Neuron (in vitro differentiated cells): ENCODE data around the gene LBH.

Source experiments
- H2AFZ ChIP-seq: one replicate; pipeline ENCODE4 v1.6.1; 2013; ENCODE audit warnings: low read depth, mild to moderate bottlenecking, inconsistent platforms, low read length, moderate library complexity
- H3K27me3 ChIP-seq: one replicate; pipeline ENCODE4 v1.6.1; 2013; ENCODE audit warnings: low read length; ENCODE audit not compliant: insufficient read depth
- H3K36me3 ChIP-seq: one replicate; pipeline ENCODE4 v1.6.1; 2013; ENCODE audit warnings: low read length; ENCODE audit not compliant: insufficient read depth
- H3K4me1 ChIP-seq: one replicate; pipeline ENCODE4 v1.6.1; 2013; ENCODE audit warnings: low read length; ENCODE audit not compliant: insufficient read depth
- H3K4me3 ChIP-seq: 2 replicates; pipeline ENCODE4 v1.5.1; 2013; ENCODE audit warnings: mild to moderate bottlenecking, low read length, moderate library complexity
- H3K9me3 ChIP-seq: one replicate; pipeline ENCODE4 v1.6.1; 2013; ENCODE audit warnings: low read length

The LBH gene

GRCh38 chr2:30232801-30233130 is 1.4 kb downstream of the LBH start:
- Histone ChIP-seq H2AFZ (peak overlapping the region; percentile 86), H3K4me3 (peak overlapping the region; percentile 73), H3K4me1 (peaks cover 13% of the 10 kb centered on the region), H3K36me3 (peaks cover 5% of the 10 kb centered on the region), H3K27me3 (peaks cover 16% of the 10 kb centered on the region), H3K9me3 (no peaks in the 10 kb centered on the region)

DNA sequence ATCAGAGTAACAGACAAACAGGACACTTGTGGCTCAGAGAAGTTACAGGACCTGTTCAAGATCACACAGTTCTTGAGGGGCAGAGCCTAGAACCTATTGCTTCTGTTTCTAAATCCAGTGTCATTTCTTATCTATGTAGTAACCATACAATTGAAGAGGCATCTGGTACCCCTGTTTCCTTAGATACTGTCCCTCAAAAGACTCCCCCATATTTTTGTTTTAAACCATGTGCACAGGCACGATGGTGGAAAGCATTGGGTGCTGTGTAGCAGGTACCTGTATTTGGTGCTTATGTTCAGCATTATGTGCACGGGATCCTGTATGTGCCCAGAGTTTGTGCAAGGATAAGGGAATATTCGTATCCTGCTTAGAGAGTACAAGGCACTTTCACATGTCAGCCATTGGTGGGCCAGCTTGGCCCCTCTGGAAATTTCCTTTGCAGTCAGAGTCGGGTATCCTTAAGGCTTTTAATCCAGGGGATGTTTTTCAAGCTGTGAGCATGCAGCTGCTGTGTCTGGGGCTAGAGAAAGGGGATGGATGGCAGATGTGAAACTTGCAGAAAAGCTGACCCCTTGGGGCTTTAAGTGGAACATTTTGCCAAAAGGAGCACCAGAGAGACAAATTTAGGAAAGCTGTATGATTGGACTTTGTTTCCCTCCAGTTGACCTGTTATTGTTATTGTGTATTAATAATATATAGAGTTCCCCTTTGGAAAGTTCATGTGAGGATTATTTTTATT is 2.1 kb downstream of the LBH start:
- no peak overlapping the region for H2AFZ ChIP-seq
- H3K27me3 ChIP-seq, result peaks cover 12% of the 10 kb centered on the region
- peaks cover 13% of the 10 kb centered on the region for H3K4me1 ChIP-seq
- H3K4me3 ChIP-seq, result peak overlapping the region; percentile 73
- H3K36me3 ChIP-seq, result peaks cover 5% of the 10 kb centered on the region
- H3K9me3 ChIP-seq, result no peaks in the 10 kb centered on the region

DNA sequence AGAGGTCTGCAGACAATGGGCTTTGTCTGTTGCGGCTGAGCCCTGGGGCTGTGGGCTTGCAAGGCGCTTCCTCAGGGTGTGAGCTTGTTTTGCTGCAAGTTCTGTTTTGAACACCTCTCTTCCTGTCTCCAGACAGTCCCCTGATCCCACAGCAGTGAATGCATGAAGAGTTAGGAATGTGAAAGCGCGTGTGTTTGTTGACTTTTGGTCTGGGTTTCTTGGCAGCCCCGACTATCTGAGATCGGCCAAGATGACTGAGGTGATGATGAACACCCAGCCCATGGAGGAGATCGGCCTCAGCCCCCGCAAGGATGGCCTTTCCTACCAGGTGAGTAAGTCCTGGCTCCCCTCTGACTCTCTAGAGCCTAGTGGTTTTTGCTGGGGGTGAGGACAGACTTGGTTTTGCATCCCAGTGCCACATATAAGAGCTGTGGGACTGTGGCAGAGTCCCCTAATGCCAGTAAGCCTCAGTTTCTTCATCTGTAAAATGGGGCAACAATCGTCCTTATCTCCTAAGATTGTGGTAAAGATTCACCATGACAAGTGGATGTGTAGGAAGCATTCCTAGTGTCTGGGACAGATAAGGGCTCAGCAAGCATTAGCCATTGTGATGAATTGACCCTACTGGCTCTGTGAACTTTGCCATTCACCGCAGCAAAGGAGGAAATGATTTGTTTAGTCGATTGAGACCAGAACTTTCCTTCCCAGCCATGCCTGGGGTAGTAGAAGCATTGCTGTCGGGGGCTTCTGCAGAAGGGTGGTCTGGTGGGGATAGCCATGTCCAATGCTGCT is 3.0 kb downstream of the LBH start:
- no peaks in the 10 kb centered on the region for H3K9me3 ChIP-seq
- H3K4me3 ChIP-seq, result no peak overlapping the region
- peaks cover 9% of the 10 kb centered on the region for H3K27me3 ChIP-seq
- H3K36me3 ChIP-seq, result peaks cover 5% of the 10 kb centered on the region
- peaks cover 13% of the 10 kb centered on the region for H3K4me1 ChIP-seq
- H2AFZ ChIP-seq, result no peak overlapping the region

GRCh38 chr2:30235008-30235655 is 3.8 kb downstream of the LBH start:
- H3K27me3 ChIP-seq, result peaks cover 4% of the 10 kb centered on the region
- H3K36me3 ChIP-seq, result peaks cover 5% of the 10 kb centered on the region
- H2AFZ ChIP-seq, result no peak overlapping the region
- H3K4me1 ChIP-seq, result peaks cover 13% of the 10 kb centered on the region
- no peak overlapping the region for H3K4me3 ChIP-seq
- no peaks in the 10 kb centered on the region for H3K9me3 ChIP-seq

GRCh38 chr2:30235859-30236535 is 4.7 kb downstream of the LBH start:
- peaks cover 7% of the 10 kb centered on the region for H3K4me1 ChIP-seq
- no peaks in the 10 kb centered on the region for H3K9me3 ChIP-seq
- H3K4me3 ChIP-seq, result no peak overlapping the region
- peaks cover 5% of the 10 kb centered on the region for H3K36me3 ChIP-seq
- H3K27me3 ChIP-seq, result peaks cover 4% of the 10 kb centered on the region
- H2AFZ ChIP-seq, result no peak overlapping the region

- Histone ChIP-seq H3K9me3 (no peaks in the 10 kb centered on the region), H3K4me1 (peaks cover 7% of the 10 kb centered on the region), H3K36me3 (peaks cover 5% of the 10 kb centered on the region), H2AFZ (no peak overlapping the region), H3K4me3 (no peak overlapping the region), H3K27me3 (peaks cover 4% of the 10 kb centered on the region)
These were observed 5.4 kb downstream of the LBH start for GRCh38 chr2:30236591-30237238.

DNA sequence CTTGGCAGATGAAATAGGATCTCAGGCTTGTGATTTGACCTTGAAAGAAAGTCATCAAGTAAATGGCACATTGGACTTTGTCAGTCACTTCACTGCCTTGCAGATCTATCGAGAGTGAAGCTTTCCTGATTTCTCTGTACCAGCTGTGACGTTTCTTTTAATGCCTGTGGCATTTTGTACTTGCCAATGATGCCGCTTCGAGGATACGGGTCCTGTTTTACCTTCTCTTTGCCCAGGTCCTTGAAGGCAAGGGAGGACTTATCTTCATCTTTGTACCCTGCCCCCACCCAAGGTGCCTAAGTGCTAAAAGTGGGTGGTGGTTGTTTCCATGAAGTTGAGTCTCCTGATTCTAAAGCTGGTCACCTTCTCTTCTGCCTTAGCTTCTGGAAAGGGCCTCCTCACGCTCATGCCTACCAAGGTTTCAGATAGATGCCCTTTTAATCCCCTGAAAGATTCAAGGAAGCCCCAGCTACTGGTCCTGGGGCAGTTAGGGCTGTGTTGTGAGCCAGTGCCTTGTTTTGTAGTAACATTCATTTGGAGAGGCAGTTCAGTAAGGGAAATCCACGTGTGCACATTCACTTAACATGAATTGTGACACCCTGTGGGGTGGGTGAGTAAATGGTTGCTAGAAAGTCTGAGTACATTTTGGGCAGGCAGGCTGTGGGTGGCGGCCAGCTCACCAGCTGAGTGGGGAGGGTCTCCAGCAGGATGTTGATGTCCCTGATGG is 6.1 kb downstream of the LBH start:
- H2AFZ ChIP-seq, result no peak overlapping the region
- peaks cover 7% of the 10 kb centered on the region for H3K4me1 ChIP-seq
- H3K4me3 ChIP-seq, result no peak overlapping the region
- H3K27me3 ChIP-seq, result peaks cover 4% of the 10 kb centered on the region
- peaks cover 5% of the 10 kb centered on the region for H3K36me3 ChIP-seq
- no peaks in the 10 kb centered on the region for H3K9me3 ChIP-seq

DNA sequence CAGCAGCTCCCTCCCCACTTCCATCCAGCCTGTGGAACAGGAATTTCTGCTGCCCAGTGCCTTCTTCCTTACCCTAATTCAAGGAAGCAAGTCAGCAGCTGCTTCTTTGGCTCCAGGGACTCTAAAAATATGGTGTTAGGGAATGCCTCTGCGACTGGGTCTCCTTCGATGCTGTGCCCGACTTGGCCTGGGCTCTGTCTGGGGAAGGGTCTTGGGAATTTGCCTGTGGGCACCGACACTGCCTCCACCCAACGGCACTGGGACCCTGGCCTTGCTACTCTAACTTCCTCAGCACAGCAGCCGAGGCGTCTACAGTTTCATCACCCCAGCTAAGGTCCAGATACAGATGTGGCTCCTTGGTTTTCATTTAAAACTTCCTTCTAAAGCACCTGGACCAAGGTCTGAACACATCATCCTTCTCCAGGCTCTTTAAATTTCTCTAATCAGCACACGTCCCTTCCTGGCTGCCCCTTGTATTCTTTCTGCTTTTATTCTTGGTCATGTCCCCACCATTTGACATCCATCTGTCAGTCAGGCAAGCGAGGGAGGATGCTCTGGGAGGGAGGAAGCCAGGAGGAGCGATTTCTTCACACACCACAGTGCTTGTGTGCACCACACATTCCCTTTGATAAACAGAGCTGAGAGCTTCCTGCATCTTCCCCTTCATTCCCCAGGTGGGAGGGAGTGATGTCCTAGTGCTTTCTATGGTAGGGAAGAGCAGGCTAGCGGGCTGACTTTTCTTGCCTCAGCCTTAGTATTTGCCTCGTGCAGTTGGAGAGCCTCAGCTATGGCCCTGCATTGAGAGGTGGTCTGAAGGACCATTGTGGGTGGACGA is 6.8 kb downstream of the LBH start:
- no peaks in the 10 kb centered on the region for H3K9me3 ChIP-seq
- H3K27me3 ChIP-seq, result peaks cover 4% of the 10 kb centered on the region
- no peak overlapping the region for H3K4me3 ChIP-seq
- no peak overlapping the region for H2AFZ ChIP-seq
- H3K36me3 ChIP-seq, result peaks cover 5% of the 10 kb centered on the region
- peaks cover 2% of the 10 kb centered on the region for H3K4me1 ChIP-seq

GRCh38 chr2:30239308-30239985 is 8.1 kb downstream of the LBH start:
- Histone ChIP-seq H3K4me3 (no peak overlapping the region), H3K9me3 (no peaks in the 10 kb centered on the region), H3K4me1 (no peaks in the 10 kb centered on the region), H3K36me3 (peaks cover 5% of the 10 kb centered on the region), H2AFZ (no peak overlapping the region), H3K27me3 (no peaks in the 10 kb centered on the region)

DNA sequence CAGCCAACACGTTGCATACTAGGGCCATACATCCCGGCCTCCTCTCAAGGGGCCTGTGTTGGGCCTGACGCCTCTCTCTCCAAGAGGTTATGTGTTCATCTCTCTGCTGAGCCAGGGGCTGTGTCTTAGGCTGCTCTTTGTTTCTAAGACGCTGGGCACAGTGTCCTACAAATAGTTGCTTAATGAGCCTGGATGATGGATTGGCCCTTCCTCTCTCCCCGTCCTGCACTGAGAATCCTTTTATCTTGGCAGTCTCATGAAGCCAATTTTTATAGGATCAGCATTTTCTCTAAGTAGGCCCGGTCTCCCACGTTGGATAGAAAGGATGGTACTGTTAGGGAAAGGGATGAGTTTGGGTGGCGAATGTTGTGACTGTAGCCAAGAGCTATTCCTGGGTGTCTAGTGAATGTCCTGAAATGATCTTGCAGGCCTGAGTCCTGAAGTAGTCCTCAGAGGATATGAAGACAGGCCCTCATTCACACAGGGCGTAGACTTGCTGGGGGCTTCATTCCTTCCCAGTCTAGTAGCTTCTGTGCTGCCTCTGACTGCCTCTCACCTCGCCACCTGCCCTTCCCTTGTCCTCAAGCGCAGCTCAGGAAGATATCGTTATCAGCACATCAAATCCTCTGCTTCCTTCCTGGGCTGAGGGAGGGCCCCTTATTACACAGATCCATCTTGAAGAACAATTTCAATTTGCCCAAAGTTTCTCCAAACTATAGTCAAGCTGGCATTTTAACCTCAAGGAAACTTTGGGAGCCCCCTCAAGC is 8.8 kb downstream of the LBH start:
- Histone ChIP-seq H3K36me3 (peaks cover 5% of the 10 kb centered on the region), H3K4me1 (no peaks in the 10 kb centered on the region), H3K9me3 (no peaks in the 10 kb centered on the region), H2AFZ (no peak overlapping the region), H3K4me3 (no peak overlapping the region), H3K27me3 (no peaks in the 10 kb centered on the region)

DNA sequence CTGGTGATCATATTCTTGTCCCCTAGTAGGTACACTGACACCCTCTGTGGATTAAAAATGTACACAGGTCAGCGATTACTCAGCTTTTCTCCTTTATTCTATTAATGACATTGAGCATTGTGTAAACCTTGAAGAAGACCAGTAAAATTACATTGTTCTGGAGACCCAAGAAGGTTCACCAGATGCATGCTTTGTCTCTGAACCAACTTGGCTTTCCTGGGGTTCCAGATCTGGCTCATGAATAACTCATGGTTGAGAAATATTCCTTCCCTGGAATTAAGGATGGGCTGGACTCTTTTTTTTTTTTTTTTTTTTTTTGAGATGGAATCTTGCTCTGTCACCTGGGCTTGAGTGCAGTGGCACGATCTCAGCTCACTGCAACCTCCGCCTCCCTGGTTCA is 11.9 kb downstream of the LBH start:
- H3K4me3 ChIP-seq, result no peak overlapping the region
- H3K9me3 ChIP-seq, result peaks cover 4% of the 10 kb centered on the region
- H3K36me3 ChIP-seq, result no peaks in the 10 kb centered on the region
- no peaks in the 10 kb centered on the region for H3K27me3 ChIP-seq
- H3K4me1 ChIP-seq, result no peaks in the 10 kb centered on the region
- H2AFZ ChIP-seq, result no peak overlapping the region
